HG03196 (cell line): ENCODE data around the gene GABRD.

ENCODE experiments used
- ATAC-seq: cut with Tn5 transposase; IDR thresholded peaks from one replicate; pipeline ENCODE4 v1.9.1; 2021; ENCODE audit not compliant: unreplicated experiment

GABRD gene

DNA sequence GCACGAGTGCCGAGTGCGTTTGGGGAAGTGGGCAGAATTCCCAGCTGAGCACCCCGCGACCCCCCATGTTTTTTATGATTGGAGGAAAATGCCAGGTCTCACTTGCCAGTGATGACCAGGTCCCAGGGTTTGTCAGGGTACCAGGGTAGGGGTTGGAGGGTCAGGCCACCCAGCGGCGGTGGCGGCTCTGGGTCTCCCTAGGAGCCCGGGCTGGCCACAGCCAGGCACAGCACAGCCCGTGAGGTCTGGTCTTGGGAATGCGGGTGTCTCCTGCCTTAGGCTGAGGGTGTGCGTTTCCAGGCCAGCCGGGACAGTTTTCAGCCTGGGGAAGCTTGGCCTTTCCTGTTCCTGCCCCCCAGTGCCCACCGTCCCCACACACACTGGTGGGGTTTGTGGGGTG is 53.7 kb downstream of the GABRD start:
- ATAC-seq = no peak

DNA sequence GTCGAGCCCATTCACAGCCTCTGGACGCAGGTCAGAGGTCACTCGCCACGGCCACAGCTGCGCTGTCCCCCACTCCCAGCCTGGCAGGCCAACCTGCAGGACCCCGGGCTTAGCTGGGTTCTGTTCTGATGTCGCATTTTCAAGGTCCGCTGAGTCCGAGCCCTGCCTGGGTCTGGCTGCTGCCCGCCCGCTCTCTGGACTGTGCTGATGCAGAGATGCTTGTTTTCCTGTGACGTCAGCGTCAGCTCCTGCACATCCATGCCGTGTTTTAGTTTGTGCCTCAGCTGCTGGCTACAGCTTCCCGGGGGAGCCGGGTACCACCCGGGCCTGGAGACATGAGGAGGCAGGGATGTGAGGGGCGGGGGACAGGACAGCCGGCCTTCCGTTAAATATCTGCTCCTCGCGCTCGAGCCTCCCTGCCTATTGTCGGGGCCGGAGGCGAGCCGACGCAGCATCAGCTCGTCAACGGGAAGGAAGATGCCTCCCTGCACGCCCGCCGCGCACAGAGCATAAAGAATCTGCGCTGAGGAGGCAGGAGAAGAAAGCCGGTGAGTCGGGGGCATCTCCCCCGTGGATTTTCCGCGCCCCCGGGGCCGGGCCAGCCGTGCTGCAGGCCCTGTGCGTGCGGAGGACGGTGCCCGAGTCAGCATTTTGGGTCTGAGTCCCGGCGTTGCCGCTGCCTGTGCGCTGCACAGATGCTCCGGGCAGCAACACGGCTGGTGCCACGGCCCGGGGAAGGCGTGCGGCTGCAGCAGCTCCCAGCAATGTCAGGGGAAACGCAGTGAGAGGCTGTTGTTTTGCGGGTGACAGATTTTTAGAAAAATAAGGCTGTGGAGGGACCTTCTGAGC is 54.5 kb downstream of the GABRD start:
- ATAC-seq = no peak

DNA sequence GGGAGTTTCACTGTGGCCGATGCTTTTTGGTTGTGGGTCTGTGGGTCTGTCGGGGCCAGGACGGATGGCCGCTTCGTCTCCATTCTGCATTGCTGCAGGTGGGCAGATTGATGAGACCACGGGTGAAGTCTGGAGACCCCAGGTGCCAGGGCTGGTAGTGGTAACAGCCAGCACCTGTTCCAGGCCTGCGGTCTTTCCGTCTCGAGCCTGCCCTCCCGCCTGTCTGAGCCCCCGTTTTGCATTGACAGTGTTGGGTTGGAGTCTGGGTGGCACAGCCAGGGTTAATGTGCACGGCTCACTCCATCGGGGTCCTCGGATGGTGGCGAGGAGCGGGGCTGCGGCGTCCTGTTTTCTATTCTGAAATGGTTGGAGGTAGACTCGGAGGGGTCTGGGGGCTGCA is 55.3 kb downstream of the GABRD start:
- no peak for ATAC-seq

DNA sequence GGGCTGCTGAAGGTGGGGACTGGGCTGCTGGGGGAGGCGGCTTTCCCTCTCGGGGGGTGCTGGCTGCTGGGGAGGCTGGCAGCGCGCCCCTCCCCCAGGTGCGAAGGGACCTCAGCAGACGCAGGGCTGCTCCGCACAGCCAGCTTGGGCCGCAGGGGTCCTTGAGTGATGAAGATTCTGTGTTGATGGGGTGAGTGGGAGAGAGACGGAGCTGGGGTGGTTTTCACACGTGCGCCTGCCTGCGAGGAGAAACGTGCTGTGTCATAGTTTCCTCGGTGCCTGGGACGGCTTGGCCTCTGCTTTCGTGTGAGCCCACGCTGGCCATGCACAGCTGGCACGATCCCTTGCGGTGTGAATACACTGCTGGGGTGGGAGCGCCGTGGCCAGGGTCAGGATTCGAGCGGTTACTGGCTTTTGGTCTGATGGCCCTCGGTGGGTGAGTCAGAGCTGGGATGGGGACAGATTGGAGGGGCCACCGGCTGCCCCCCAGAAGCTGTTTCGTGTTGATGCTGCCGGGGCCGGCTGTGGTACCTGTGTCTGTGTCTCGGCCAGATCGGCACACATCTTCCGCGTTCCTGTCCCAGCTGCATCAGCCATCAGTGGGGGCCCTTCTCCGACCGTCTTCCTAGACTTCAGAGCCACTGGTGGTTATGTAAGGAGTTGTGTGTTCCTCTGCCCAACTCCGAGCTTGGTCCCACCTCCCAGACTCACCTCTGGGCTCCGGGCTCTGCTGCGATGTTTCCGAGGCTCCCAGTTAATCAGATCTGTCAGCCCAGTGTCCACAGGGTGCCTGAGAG is 56.0 kb downstream of the GABRD start:
- no peak for ATAC-seq

DNA sequence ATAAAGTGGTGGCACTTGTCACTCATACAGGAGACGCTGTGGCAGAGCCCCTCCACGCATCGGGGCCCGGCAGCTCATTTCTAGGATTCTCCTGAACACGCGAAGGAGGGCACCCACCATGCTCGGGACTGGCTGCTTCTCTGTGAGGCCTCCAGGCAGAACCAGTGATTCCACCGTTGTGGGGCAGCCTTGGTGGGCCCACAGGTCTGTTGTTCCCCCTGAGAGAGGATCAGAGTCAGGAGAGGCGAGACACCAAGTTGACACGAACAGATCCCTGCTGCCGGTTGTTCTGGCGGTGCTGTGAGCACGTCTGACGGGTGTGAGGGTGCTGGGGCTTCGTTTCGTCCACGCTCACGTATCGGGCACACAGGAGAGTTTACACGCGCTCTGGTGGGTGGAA is 57.7 kb downstream of the GABRD start:
- no peak for ATAC-seq

DNA sequence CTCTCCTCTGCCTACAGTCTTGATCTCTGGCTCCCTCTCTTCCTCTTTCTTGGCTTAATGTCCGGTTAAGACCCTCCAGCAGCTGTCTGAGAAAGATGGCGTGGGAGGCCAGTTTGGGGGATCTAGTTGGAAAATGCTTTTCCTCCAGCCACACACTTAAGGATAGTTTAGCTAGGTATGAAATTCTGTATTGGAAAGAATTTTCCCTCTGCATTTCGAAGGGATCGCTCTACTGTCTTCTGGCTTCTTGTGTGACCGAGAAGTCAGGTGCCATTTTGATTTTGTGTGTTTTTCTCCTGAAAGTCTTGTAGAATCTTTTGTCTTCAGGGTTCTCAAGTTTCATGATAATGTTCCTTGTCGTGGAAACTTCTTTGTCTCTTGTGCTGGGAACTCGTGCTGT is 59.0 kb downstream of the GABRD start:
- no peak for ATAC-seq

DNA sequence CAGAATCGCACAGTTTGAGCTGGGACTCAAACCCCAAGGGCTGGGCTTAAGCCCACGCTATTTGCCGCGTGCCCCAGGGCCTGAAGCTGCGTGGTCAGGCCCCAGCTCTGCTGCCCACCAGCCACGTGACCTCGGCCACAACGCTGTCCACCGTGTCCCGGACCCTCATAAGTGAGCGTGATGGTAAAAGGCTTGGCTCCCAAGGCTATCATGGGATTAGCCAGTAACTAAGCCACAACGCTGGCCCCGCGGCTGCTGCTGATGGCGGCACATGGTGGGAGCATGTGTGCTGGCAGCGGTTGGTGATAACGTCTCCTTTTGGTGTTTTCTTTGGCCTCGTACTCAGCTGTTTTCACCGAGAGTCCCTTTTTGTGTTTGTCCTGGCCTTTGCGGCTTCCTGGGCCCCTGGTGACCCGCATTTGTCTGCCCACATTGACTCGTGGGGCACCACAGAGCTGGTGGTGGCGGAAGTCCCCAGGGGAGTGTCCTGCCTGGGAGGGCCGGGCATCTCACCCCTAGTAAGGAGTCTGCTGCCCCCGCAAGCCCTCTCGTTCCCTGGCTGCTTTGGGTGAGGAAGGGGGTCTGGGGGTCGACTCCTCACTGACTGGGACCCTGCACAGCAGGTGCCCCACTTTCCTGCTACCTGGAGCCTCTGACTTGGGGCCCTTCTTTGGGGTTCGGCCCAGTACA is 60.4 kb downstream of the GABRD start:
- ATAC-seq = no peak

DNA sequence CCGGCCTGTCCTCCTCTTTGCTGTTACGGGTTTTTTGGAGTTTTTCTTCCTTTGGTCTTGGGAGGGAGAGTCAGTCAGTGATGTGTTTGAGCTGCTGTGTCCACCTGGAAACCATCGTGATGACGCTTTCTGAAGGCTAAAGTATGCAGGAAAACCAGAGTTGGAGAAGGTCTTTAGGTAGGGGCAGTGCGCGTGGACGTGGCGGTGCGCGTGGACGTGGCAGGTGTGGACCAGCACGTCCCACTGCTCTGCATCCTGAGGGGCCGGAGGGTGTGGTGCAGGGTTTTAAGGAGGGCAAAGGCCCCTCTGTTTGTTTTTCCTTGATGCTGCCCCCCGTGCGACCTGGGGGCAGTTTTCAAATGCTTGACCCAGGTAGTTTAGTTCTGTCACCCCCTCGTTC is 61.0 kb downstream of the GABRD start:
- ATAC-seq = no peak
